GM12878 (cell line): ENCODE data around the gene WDFY4. TPM values are rescaled to one million over a fixed set of nuclear protein-coding genes. Genes with fewer than 3 reads are reported as not detected.

ENCODE experiments used
- ATAC-seq: fragments of 200-7000 bp; cut with Tn5 transposase; 3 replicates; pipeline ENCODE4 v1.9.1; 2020; ENCODE audit warnings: mild to moderate bottlenecking, moderate library complexity
- BruUV-seq: library from RNA; stranded (reverse); fragments of 400-500 nt; replicated peaks from 2 replicates; lab custom pipeline; 2021; lab: Mats Ljungman, UMichigan
- CTCF ChIA-PET: fragments of 300-600 bp; sonication (Branson Sonifier 250); formaldehyde crosslinking; extraction: SDS; loops from one replicate; lab custom pipeline; 2021; ENCODE audit warnings: inconsistent platforms; lab: Yijun Ruan, JAX
- POLR2A ChIA-PET: fragments of 350-600 bp; formaldehyde crosslinking; extraction: SDS; loops from one replicate; lab custom pipeline; 2021; ENCODE audit warnings: inconsistent platforms; lab: Charles Lee
- RAD21 ChIA-PET: fragments of 300-600 bp; sonication (Branson Sonifier 250); formaldehyde crosslinking; loops from one replicate; lab custom pipeline; 2023; ENCODE audit warnings: antibody characterized with exemption; ENCODE audit not compliant: unreplicated experiment; lab: Charles Lee
- SMC1A ChIA-PET: fragments of 300-600 bp; sonication (Branson Sonifier 250); formaldehyde crosslinking; loops from one replicate; lab custom pipeline; 2023; ENCODE audit not compliant: unreplicated experiment, uncharacterized antibody; lab: Charles Lee
- DNase-seq: peaks from one replicate; pipeline ENCODE4 v3.0.0-alpha.2; 2011; ENCODE audit warnings: low read depth, low spot score
- FAIRE-seq: peaks from 3 replicates; lab custom pipeline; 2011; peaks lifted over from hg19 to GRCh38; lab: Jason Lieb, UNC
- H2AFZ ChIP-seq: 2 replicates; pipeline ENCODE4 v1.6.0; 2011; ENCODE audit warnings: low read depth, low read length, control low read depth; ENCODE audit not compliant: control insufficient read depth
- H3K27ac ChIP-seq: 2 replicates; pipeline ENCODE4 v1.5.1; 2011; ENCODE audit warnings: control low read depth; ENCODE audit not compliant: control insufficient read depth, insufficient read depth
- H3K27me3 ChIP-seq, 2 experiments: replicated peaks in 1 of 2; 2 replicates each; pipeline versions ENCODE4 v1.6.0 to v1.6.1; 2011; ENCODE audit warnings: low read length in 1 of 2; ENCODE audit not compliant: control insufficient read depth in 2 of 2, insufficient read depth in 2 of 2
- H3K36me3 ChIP-seq, 2 experiments: 2 replicates each; pipeline ENCODE4 v1.5.1; 2011; ENCODE audit warnings: low read length in 1 of 2; ENCODE audit not compliant: control insufficient read depth in 2 of 2, insufficient read depth in 2 of 2
- H3K4me1 ChIP-seq: 2 replicates; pipeline ENCODE4 v1.6.1; 2011; ENCODE audit warnings: mild to moderate bottlenecking, low read length, moderate library complexity, mixed read lengths; ENCODE audit not compliant: control insufficient read depth, insufficient read depth
- H3K4me2 ChIP-seq: 2 replicates; pipeline ENCODE4 v1.6.0; 2011; ENCODE audit warnings: control low read depth; ENCODE audit not compliant: control insufficient read depth, insufficient read depth
- H3K4me3 ChIP-seq: fragments of 200-600 bp; sonication (generic); 2 replicates; pipeline ENCODE4 v1.5.1; 2016
- H3K79me2 ChIP-seq: 2 replicates; pipeline ENCODE4 v1.6.0; 2011; ENCODE audit warnings: low read length; ENCODE audit not compliant: control insufficient read depth, insufficient read depth
- H3K9ac ChIP-seq: 2 replicates; pipeline ENCODE4 v1.8.0; 2011; ENCODE audit warnings: low read length, control low read depth, mixed read lengths; ENCODE audit not compliant: control insufficient read depth, insufficient read depth
- H3K9me3 ChIP-seq: replicated peaks from 3 replicates; pipeline ENCODE4 v1.5.1; 2011; ENCODE audit warnings: mild to moderate bottlenecking, low read length; ENCODE audit not compliant: control insufficient read depth, insufficient read depth
- H4K20me1 ChIP-seq: 2 replicates; pipeline ENCODE4 v1.6.0; 2011; ENCODE audit not compliant: control insufficient read depth, insufficient read depth
- BCL11A ChIP-seq: IDR thresholded peaks from 2 replicates; pipeline ENCODE4 v1.6.1; 2011; ENCODE audit warnings: low read depth, low read length
- CBFB ChIP-seq: IDR thresholded peaks from 2 replicates; pipeline ENCODE4 v1.6.1; 2016; ENCODE audit warnings: antibody characterized with exemption, low read depth
- JUND ChIP-seq: IDR thresholded peaks from 2 replicates; pipeline ENCODE4 v1.6.1; 2012; ENCODE audit warnings: low read depth, mild to moderate bottlenecking, low read length, improper control_type of control experiment, moderate library complexity
- MEF2B ChIP-seq: fragments of 450-650 bp; IDR thresholded peaks from 2 replicates; pipeline ENCODE4 v1.6.1; 2018; ENCODE audit warnings: mild to moderate bottlenecking, moderate library complexity; ENCODE audit not compliant: partially characterized antibody, poor library complexity, severe bottlenecking
- WGBS: methylation state at CpG from one replicate; pipeline ENCODE4 v1.1.6; 2016; ENCODE audit warnings: low lambda C conversion rate; ENCODE audit not compliant: insufficient replicate concordance, insufficient coverage; ENCODE audit errors: missing lambda C conversion rate; 5-methylcytosine and 5-hydroxymethylcytosine counted together
- in situ Hi-C: fragments of 300-500 bp; cut with MboI; formaldehyde crosslinking; loops from 9 replicates; pipeline ENCODE4 v1.14.3; 2018; ENCODE audit warnings: mixed read lengths
- intact Hi-C: fragments of 100-400 bp; cut with micrococcal nuclease; formaldehyde crosslinking; loops from one replicate; pipeline ENCODE4 v1.14.2; 2022; ENCODE audit not compliant: unreplicated experiment
- polyA plus RNA-seq, 11 experiments: library from polyadenylated mRNA; depleted of rRNA in 4 of 11; unstranded in 6 of 11; stranded (reverse) in 5 of 11; fragments of >200 nt; fragmentation: Nextera tagmentation in 4 of 11; fragmentation: Illumina TruSeq in 1 of 11; extraction: Ambion mirVana in 4 of 11; extraction: Trizol in 1 of 11; gene quantifications; 1 replicate in 1 of 11; 2 replicates in 10 of 11; pipeline versions ENCODE4 v1.2.1 to v1.2.3, GENCODE V29; 2011 to 2016; ENCODE audit warnings: inconsistent platforms in 2 of 11, missing spikeins in 2 of 11, low read depth in 1 of 11
- total RNA-seq, 4 experiments: library from RNA; depleted of rRNA in 3 of 4; stranded (reverse); fragments of >200 nt in 3 of 4; fragmentation: Illumina TruSeq in 1 of 4; extraction: Trizol in 1 of 4; gene quantifications; 2 replicates each; pipeline versions ENCODE4 v1.2.1 to v1.2.3, GENCODE V29; 2013 to 2021
- TF ChIP-seq, protein P1 (sequence below): IDR thresholded peaks from 2 replicates; pipeline ENCODE4 v1.6.1; 2012; ENCODE audit warnings: low read depth, low read length, improper control_type of control experiment
- TF ChIP-seq, protein P2 (sequence below): IDR thresholded peaks from 2 replicates; pipeline ENCODE4 v1.6.1; 2012; ENCODE audit warnings: low read length, inconsistent platforms
- TF ChIP-seq, protein P3 (sequence below): fragments of 450-650 bp; IDR thresholded peaks from 2 replicates; pipeline ENCODE4 v1.6.1; 2016; ENCODE audit warnings: mild to moderate bottlenecking
- TF ChIP-seq, protein P4 (sequence below): IDR thresholded peaks from 2 replicates; pipeline ENCODE4 v1.6.1; 2011; ENCODE audit warnings: mild to moderate bottlenecking, low read depth, low read length, moderate library complexity; ENCODE audit not compliant: insufficient replicate concordance
- TF ChIP-seq, protein P5 (sequence below): fragments of 450-650 bp; IDR thresholded peaks from 2 replicates; pipeline ENCODE4 v1.6.1; 2017; ENCODE audit warnings: mild to moderate bottlenecking, moderate library complexity

WDFY4 gene
- total and polyA plus RNA-seq, 10 of the 15 experiments (the other 5 are each of a cell fraction or from before 2014, with no cell fraction given): 13.5 to 132 (median 47.3) TPM

DNA sequence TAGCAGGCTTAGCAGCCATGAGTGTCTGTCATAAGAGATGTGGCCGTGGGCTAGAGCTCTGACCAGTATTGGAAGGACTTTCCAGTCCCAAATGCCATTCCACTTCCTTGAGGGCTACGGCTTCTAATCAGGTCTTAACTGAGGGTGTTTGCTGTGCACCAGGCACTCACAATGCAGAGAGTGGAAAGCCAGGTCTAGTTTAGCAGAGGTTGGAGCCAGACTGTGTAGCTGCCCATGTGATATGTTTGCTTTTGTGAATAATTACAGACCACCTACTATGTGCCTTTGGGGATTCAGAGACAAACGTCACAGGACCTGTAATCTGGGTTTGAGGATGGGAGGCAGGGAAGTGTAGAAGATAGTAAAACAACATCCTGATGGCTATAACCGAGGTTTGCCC lies 79.8 kb downstream of the WDFY4 start (continued):
- TF ChIP-seq BCL11A: no peak
- TF ChIP-seq, protein P1, sequence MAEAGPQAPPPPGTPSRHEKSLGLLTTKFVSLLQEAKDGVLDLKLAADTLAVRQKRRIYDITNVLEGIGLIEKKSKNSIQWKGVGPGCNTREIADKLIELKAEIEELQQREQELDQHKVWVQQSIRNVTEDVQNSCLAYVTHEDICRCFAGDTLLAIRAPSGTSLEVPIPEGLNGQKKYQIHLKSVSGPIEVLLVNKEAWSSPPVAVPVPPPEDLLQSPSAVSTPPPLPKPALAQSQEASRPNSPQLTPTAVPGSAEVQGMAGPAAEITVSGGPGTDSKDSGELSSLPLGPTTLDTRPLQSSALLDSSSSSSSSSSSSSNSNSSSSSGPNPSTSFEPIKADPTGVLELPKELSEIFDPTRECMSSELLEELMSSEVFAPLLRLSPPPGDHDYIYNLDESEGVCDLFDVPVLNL: no peak

DNA sequence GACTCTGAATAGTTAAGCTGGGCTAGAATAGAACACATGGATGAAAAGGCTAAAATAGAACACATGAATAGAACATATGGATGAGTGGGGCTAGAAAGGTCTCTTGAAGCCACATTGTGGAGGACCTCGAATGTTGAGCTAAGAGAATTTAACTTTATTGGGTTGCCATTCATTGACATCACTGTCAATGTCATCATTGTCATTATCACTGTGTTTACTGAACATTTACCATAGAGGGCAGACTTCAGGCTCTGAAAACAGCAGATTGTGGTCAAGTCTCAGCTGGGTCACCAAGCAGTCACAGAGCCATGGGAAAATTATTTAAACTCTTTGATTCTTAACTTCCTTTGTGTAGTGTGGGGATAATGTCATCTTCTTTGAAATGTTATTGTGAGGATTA lies 80.4 kb downstream of the WDFY4 start:
- no peak for DNase-seq
- no TSS peak for BruUV-seq
- H3K27ac ChIP-seq: peak overlapping the region; percentile 54
- H4K20me1 ChIP-seq: no peaks in the 10 kb centered on the region
- peaks cover 1% of the 10 kb centered on the region for H3K79me2 ChIP-seq
- H2AFZ ChIP-seq: no peak overlapping the region
- FAIRE-seq: peak; percentile 75
- ChIA-PET SMC1A (interaction anchor here (0.7 to 3.5 kb wide), 14 partner anchors 13 to 109 kb away, joined by 3 to 25 read pairs (median 4); no protein-coding TSS in a partner anchor), POLR2A (interaction anchor here (0.7 to 1.5 kb wide), 5 partner anchors 10 to 97 kb away, joined by 3 to 8 read pairs (median 3); no protein-coding TSS in a partner anchor), RAD21 (interaction anchor here (0.6 to 2.8 kb wide), 11 partner anchors 10 to 441 kb away, joined by 3 to 17 read pairs (median 4); partner anchors contain the start of gene WDFY4), CTCF (interaction anchor here (0.7 to 4.9 kb wide), 20 partner anchors 8 to 168 kb away, joined by 3 to 35 read pairs (median 4); no protein-coding TSS in a partner anchor)
- WGBS: 44% methylated on average over 1 of the region's 1 CpG
- in situ Hi-C loops (loop anchor here (25.0 kb wide), 1 partner anchor 97 kb away; no protein-coding TSS in a partner anchor), intact Hi-C loops (loop anchor here (2.0 kb wide), 1 partner anchor 40 kb away; no protein-coding TSS in a partner anchor)
- H3K9ac ChIP-seq: no peak overlapping the region
- H3K4me3 ChIP-seq: no peak overlapping the region
- peak; percentile 76 for ATAC-seq
- H3K36me3 ChIP-seq: peaks cover 31 to 45% of the 10 kb centered on the region in 2 experiments
- H3K27me3 ChIP-seq: no peaks in the 10 kb centered on the region
- H3K4me2 ChIP-seq: no peak overlapping the region
- H3K9me3 ChIP-seq: no peaks in the 10 kb centered on the region
- H3K4me1 ChIP-seq: peaks cover 13% of the 10 kb centered on the region
- TF ChIP-seq, protein P2, sequence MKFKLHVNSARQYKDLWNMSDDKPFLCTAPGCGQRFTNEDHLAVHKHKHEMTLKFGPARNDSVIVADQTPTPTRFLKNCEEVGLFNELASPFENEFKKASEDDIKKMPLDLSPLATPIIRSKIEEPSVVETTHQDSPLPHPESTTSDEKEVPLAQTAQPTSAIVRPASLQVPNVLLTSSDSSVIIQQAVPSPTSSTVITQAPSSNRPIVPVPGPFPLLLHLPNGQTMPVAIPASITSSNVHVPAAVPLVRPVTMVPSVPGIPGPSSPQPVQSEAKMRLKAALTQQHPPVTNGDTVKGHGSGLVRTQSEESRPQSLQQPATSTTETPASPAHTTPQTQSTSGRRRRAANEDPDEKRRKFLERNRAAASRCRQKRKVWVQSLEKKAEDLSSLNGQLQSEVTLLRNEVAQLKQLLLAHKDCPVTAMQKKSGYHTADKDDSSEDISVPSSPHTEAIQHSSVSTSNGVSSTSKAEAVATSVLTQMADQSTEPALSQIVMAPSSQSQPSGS: peak; percentile 65
- TF ChIP-seq MEF2B (no peak), CBFB (no peak), JUND (no peak)
- TF ChIP-seq, protein P3, sequence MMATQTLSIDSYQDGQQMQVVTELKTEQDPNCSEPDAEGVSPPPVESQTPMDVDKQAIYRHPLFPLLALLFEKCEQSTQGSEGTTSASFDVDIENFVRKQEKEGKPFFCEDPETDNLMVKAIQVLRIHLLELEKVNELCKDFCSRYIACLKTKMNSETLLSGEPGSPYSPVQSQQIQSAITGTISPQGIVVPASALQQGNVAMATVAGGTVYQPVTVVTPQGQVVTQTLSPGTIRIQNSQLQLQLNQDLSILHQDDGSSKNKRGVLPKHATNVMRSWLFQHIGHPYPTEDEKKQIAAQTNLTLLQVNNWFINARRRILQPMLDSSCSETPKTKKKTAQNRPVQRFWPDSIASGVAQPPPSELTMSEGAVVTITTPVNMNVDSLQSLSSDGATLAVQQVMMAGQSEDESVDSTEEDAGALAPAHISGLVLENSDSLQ: peak; percentile 31; the same call in 1 of the 2 replicates
- TF ChIP-seq, protein P4, sequence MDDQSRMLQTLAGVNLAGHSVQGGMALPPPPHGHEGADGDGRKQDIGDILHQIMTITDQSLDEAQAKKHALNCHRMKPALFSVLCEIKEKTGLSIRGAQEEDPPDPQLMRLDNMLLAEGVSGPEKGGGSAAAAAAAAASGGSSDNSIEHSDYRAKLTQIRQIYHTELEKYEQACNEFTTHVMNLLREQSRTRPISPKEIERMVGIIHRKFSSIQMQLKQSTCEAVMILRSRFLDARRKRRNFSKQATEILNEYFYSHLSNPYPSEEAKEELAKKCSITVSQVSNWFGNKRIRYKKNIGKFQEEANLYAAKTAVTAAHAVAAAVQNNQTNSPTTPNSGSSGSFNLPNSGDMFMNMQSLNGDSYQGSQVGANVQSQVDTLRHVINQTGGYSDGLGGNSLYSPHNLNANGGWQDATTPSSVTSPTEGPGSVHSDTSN: peak; percentile 28
- TF ChIP-seq, protein P5, sequence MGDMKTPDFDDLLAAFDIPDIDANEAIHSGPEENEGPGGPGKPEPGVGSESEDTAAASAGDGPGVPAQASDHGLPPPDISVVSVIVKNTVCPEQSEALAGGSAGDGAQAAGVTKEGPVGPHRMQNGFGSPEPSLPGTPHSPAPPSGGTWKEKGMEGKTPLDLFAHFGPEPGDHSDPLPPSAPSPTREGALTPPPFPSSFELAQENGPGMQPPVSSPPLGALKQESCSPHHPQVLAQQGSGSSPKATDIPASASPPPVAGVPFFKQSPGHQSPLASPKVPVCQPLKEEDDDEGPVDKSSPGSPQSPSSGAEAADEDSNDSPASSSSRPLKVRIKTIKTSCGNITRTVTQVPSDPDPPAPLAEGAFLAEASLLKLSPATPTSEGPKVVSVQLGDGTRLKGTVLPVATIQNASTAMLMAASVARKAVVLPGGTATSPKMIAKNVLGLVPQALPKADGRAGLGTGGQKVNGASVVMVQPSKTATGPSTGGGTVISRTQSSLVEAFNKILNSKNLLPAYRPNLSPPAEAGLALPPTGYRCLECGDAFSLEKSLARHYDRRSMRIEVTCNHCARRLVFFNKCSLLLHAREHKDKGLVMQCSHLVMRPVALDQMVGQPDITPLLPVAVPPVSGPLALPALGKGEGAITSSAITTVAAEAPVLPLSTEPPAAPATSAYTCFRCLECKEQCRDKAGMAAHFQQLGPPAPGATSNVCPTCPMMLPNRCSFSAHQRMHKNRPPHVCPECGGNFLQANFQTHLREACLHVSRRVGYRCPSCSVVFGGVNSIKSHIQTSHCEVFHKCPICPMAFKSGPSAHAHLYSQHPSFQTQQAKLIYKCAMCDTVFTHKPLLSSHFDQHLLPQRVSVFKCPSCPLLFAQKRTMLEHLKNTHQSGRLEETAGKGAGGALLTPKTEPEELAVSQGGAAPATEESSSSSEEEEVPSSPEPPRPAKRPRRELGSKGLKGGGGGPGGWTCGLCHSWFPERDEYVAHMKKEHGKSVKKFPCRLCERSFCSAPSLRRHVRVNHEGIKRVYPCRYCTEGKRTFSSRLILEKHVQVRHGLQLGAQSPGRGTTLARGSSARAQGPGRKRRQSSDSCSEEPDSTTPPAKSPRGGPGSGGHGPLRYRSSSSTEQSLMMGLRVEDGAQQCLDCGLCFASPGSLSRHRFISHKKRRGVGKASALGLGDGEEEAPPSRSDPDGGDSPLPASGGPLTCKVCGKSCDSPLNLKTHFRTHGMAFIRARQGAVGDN: peak; percentile 43
